Effector memory CD4-positive, alpha-beta T cell (primary cell): Measurements from ENCODE around the gene ARHGAP10.

Experiments used
- DNase-seq, 3 donors: peaks; one replicate each; pipeline ENCODE4 v3.0.0-alpha.2; 2020
- H3K27ac ChIP-seq: 2 replicates; pipeline ENCODE4 v1.7.0; 2013; ENCODE audit warnings: mild to moderate bottlenecking, low read length, moderate library complexity; ENCODE audit not compliant: insufficient read depth, poor library complexity, severe bottlenecking
- H3K27me3 ChIP-seq: replicated peaks from 2 replicates; pipeline ENCODE4 v1.7.0; 2013; ENCODE audit warnings: mild to moderate bottlenecking, low read length; ENCODE audit not compliant: insufficient read depth, control insufficient read depth, poor library complexity, severe bottlenecking
- H3K36me3 ChIP-seq: 2 replicates; pipeline ENCODE4 v1.7.0; 2013; ENCODE audit warnings: mild to moderate bottlenecking, low read length, moderate library complexity; ENCODE audit not compliant: control insufficient read depth, insufficient read depth
- H3K4me1 ChIP-seq: 2 replicates; pipeline ENCODE4 v1.7.0; 2013; ENCODE audit warnings: low read length, mild to moderate bottlenecking; ENCODE audit not compliant: control insufficient read depth, insufficient read depth, poor library complexity, severe bottlenecking
- H3K4me3 ChIP-seq: 2 replicates; pipeline ENCODE4 v1.7.0; 2013; ENCODE audit warnings: low read length, low read depth, mild to moderate bottlenecking; ENCODE audit not compliant: insufficient read depth, poor library complexity, severe bottlenecking
- H3K9me3 ChIP-seq: 2 replicates; pipeline ENCODE4 v1.7.0; 2013; ENCODE audit warnings: mild to moderate bottlenecking, low read length, moderate library complexity; ENCODE audit not compliant: control insufficient read depth

Gene ARHGAP10

DNA sequence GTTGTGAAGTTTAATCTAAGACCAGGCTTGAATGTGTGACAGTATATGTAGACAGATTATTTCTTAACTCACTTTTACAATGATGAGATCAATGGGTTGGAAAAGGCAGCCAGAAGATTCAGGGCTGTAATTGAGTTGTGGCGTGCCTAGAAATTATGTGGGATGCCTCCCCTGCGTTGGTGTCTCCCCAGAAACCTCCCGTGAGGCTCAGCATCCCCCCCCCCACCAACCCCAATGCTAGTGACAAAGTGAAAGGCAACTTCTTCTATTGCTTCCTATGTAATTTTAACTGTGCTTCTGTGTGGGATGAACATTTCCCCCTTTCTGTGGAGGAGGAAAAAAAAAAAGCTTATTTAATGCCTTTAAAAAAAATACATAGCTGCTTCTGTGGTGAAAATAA lies 297.9 kb downstream of the ARHGAP10 start:
- H3K36me3 ChIP-seq = no peaks in the 10 kb centered on the region
- H3K9me3 ChIP-seq = no peaks in the 10 kb centered on the region
- H3K27ac ChIP-seq = no peak overlapping the region
- DNase-seq = no peak
- H3K4me3 ChIP-seq = no peak overlapping the region
- H3K4me1 ChIP-seq = no peaks in the 10 kb centered on the region
- H3K27me3 ChIP-seq = no peaks in the 10 kb centered on the region

DNA sequence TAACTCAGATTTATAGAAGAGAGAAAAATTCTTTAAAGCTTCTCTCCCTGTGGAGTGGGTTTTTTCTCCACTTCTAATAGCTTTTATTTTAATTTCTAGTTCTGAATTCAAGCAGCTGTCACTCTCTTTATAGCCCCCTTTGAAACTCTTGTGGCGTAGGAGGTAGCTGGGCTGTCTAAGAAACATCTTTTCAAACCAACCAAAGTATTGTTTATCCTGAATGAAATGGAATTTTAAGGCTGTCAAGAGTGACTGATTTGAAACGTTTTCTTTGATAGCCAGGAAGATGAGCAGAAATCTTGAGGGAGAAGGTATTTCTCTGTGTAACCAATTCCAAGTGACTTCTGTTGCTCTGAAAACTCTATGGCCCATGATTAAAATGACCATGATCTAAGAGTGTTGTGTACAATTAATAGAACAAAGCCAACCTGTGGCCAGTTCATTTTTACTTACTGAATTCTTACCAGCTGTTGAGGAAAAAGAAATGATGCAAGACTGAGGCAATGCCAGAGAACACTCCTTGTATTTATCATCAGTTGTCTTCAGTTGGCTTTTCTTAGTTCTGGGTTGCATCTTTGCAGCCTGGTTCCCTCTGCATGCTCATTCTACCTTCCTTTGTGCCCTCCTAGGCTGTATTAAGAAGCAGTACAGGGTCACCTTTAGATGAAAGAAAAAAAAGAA lies 298.4 kb downstream of the ARHGAP10 start:
- no peak for DNase-seq
- no peak overlapping the region for H3K27ac ChIP-seq
- no peaks in the 10 kb centered on the region for H3K36me3 ChIP-seq
- H3K9me3 ChIP-seq = no peaks in the 10 kb centered on the region
- no peaks in the 10 kb centered on the region for H3K4me1 ChIP-seq
- no peaks in the 10 kb centered on the region for H3K27me3 ChIP-seq
- H3K4me3 ChIP-seq = no peak overlapping the region

DNA sequence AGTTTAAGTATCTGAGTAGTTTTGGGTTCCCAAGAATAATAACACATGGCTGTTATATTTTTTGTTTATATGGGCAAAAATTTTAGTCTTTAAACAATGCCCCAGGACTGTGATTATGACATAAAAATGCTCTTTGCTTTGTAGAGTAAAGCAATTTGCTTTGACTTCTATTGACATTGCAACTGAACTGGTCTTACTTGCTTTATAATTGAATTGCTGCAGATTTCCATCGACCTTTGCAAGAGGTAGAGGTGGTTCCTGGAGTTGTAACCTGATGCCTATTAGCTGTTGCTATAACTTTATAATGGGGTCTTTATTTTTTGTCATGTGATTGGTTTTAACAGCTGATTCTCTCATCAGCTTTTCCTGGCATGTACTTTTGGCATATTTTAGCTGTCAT lies 302.9 kb downstream of the ARHGAP10 start:
- Histone ChIP-seq H3K4me3 (no peak overlapping the region), H3K4me1 (no peaks in the 10 kb centered on the region), H3K27ac (no peak overlapping the region), H3K9me3 (no peaks in the 10 kb centered on the region), H3K36me3 (no peaks in the 10 kb centered on the region), H3K27me3 (no peaks in the 10 kb centered on the region)
- DNase-seq = no peak

DNA sequence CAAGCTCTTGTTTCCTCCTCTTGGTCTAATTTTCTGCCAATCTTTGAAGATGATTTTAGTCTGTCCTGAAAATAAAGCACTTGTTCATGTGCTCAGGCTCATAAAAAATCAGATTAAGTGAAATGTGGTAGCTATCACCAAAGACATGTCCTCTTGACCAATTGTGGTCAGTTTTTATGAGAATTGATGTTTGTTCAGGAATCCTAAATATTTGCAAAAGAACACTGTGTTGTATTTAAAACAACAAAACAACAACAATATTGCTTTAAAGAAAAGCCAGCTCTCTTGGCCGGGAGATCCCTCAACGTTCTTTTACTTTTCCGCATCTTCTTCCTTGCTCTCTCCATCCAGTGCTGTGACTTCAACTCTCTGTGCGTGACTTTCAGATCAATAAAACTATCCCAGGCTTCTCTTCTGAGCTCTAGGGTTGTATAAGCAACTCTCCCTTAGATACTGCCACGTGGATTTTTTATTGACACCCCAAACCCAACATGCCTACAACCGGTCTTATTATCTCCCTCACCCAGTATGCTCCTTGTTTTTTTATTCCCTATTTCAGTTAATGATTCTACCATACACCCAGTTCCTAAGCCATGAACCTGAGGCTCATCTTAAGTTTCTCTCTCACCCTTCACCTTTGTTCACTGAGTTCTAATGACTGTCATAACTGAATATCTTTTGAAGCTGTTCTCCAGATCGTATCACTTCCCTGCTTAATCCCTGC lies 309.9 kb downstream of the ARHGAP10 start:
- no peaks in the 10 kb centered on the region for H3K27me3 ChIP-seq
- DNase-seq = no peak
- H3K27ac ChIP-seq = no peak overlapping the region
- no peak overlapping the region for H3K4me3 ChIP-seq
- no peaks in the 10 kb centered on the region for H3K4me1 ChIP-seq
- no peaks in the 10 kb centered on the region for H3K9me3 ChIP-seq
- H3K36me3 ChIP-seq = no peaks in the 10 kb centered on the region

DNA sequence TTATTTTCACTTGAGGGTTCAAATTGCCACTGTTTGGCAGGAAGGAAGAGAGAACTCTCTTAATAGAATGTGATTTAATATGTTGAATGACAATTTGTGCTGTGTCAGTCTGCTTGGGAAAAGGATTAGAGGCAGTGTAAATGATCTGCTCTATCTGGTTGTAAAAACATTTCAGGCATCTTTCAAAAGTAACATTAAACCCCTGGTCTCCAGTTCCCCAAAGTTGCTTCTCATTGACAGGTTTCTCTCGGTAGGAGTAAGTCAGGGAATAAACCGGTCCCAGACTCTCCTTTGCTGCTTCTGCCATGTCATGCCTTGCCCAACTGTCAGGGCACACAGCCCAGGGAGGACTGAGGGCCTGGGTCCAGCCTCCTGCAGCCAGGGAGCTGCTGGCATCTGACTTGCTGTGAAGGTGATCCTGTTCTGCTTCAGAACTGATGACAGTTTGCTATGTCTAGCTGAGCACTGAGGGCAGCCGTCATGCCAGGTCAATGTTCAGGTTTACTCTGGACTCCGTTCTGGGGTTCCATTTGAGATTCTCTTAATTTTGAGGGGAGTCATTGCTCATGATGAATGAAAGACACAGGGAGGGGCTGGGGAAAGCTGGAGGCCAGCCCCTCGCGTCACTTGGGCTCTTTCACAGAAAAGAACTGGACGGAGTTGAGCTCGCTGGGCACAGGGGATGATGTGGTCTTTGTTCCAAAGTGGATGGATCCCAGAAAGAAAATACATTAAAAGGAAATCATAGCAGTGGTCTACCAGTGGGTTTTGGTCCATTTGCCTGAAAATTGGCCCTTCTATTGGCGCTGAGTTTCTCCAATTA lies 312.4 kb downstream of the ARHGAP10 start:
- Histone ChIP-seq H3K9me3 (no peaks in the 10 kb centered on the region), H3K27me3 (no peaks in the 10 kb centered on the region), H3K4me1 (no peaks in the 10 kb centered on the region), H3K36me3 (no peaks in the 10 kb centered on the region), H3K4me3 (no peak overlapping the region), H3K27ac (no peak overlapping the region)
- DNase-seq = no peak

DNA sequence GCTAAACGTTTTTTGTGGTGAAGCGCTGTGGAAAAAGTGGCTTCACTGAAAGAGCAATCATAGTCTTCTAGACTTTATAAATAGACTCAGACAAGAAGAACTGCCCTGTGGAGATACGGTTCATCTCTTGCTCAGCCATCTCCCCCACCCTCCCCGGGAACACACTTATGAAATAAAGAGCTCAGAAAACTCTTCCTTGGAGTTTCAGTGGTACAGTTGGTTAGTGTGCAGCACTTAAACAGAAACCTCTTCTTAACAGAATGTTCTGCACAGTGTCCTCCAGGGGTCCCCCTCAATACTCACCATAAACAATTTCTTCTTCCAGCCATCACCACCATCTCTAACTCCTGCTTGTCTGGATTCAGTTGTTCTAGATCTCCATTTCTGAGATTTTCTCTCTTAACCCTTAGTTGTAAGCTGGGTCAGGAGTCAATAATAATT lies 313.0 kb downstream of the ARHGAP10 start:
- H3K27me3 ChIP-seq = no peaks in the 10 kb centered on the region
- H3K9me3 ChIP-seq = no peaks in the 10 kb centered on the region
- no peak overlapping the region for H3K4me3 ChIP-seq
- H3K36me3 ChIP-seq = no peaks in the 10 kb centered on the region
- DNase-seq = no peak
- no peaks in the 10 kb centered on the region for H3K4me1 ChIP-seq
- H3K27ac ChIP-seq = no peak overlapping the region

DNA sequence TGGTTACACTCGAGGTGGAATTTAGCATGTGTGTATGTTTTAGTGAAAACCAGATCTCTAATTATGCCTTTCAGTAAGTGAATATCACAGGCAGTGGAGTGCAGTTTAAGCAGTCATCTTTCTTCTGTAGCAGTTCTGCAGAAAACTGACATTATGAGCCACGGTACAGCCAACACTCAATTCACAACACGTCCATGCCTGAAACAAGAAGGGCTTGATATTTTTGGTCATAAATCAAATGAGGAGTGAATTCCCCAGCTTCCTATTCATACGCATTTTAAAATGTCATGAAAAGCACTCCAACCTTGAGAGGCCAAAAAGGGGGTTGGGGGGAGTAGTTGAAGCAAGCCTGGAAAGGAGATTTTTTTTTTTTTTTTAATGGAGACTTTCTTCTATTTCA lies 316.7 kb downstream of the ARHGAP10 start:
- Histone ChIP-seq H3K27ac (no peak overlapping the region), H3K9me3 (no peaks in the 10 kb centered on the region), H3K36me3 (no peaks in the 10 kb centered on the region), H3K4me3 (no peak overlapping the region), H3K27me3 (no peaks in the 10 kb centered on the region), H3K4me1 (peaks cover 28% of the 10 kb centered on the region)
- no peak for DNase-seq

DNA sequence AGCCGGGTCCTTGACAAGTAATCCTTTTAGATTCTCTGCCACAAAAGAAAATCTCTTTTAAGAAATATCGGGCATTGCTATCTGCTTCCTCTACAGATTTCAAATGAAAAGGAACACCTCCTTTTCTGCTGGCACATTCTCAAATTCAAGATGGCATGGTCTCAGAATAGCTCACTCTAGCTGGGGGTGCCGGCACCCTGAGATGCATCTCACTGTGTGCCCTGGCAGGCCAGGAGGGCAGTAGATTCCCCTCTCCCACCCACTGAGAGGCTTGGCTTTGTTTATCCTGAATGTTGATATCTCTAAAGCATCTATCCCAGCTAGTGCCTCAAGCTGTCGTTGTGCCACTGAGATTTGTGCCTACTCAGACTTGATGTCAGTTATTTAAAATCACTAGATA lies 319.5 kb downstream of the ARHGAP10 start:
- no peak for DNase-seq
- Histone ChIP-seq H3K27me3 (no peaks in the 10 kb centered on the region), H3K9me3 (no peaks in the 10 kb centered on the region), H3K36me3 (no peaks in the 10 kb centered on the region), H3K4me1 (peaks cover 46% of the 10 kb centered on the region), H3K4me3 (no peak overlapping the region), H3K27ac (peak overlapping the region; percentile 54)

DNA sequence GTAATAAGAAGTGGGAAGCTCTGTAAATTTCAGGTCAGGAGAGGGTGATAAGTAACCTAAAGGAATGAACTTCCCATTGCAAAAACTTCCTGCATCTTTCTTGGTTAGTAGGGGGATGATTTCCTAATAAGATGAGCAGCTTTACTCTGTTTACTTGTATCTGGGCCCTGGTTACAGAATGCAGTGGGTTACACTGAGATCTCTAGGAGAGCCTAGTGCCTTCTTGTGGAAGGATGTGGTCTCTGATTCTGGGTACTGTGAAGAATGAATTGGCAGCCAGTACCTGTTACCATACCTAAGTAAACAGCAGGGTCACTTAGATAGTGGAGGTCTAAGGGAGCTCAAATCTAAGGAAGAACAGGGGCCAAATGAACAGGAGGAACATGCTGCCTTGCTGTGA lies 320.6 kb downstream of the ARHGAP10 start:
- H3K4me3 ChIP-seq = peak overlapping the region; percentile 16
- peak in 1 of 3 donors; percentile 13 for DNase-seq
- no peaks in the 10 kb centered on the region for H3K36me3 ChIP-seq
- peak overlapping the region; percentile 54 for H3K27ac ChIP-seq
- H3K4me1 ChIP-seq = peaks cover 53% of the 10 kb centered on the region
- H3K9me3 ChIP-seq = no peaks in the 10 kb centered on the region
- H3K27me3 ChIP-seq = no peaks in the 10 kb centered on the region
